Left ventricle myocardium inferior (tissue), 1 donor: ENCODE results near the gene BANP. TPM values are rescaled to one million over a fixed set of nuclear protein-coding genes. Genes with fewer than 3 reads are reported as not detected.
"Not testable (repeated sequence)": the region's sequence is repeated elsewhere in the genome, so short reads cannot be mapped to it uniquely, and the experiment has no call there.

ENCODE experiments used
- DNase-seq: peaks from one replicate; pipeline ENCODE4 v3.0.0-alpha.2; 2020
- H3K27ac ChIP-seq: fragments of 200-600 bp; replicated peaks from 2 replicates; pipeline ENCODE4 v1.8.0; 2021
- H3K27me3 ChIP-seq: fragments of 200-600 bp; 2 replicates; pipeline ENCODE4 v1.8.0; 2021; ENCODE audit warnings: low read depth
- H3K36me3 ChIP-seq: fragments of 200-600 bp; 2 replicates; pipeline ENCODE4 v1.8.0; 2021
- H3K4me1 ChIP-seq: fragments of 200-600 bp; 2 replicates; pipeline ENCODE4 v1.8.0; 2021
- H3K4me3 ChIP-seq: fragments of 200-600 bp; 2 replicates; pipeline ENCODE4 v1.8.0; 2021; ENCODE audit warnings: mild to moderate bottlenecking, moderate library complexity
- H3K9me3 ChIP-seq: fragments of 200-600 bp; replicated peaks from 2 replicates; pipeline ENCODE4 v1.8.0; 2021
- intact Hi-C: fragments of 100-400 bp; cut with micrococcal nuclease; formaldehyde crosslinking; loops from one replicate; pipeline ENCODE4 v1.11.0; 2022
- total RNA-seq: library from RNA; stranded (reverse); fragmentation: NEBNext Ultra II Directional; extraction: Animal tissue kit (Norgen Biotek cat#: 25700); gene quantifications from one replicate; pipeline ENCODE4 v1.2.1, GENCODE V29; 2021
- TF ChIP-seq, protein P1 (sequence below): fragments of 200-600 bp; IDR thresholded peaks from 2 replicates; pipeline ENCODE4 v1.8.0; 2021; ENCODE audit warnings: antibody characterized with exemption, mild to moderate bottlenecking, borderline replicate concordance
- donor health status: DM: no; HTN: yes; CAD: no; lungs with severe emphysema.

The BANP gene
- total RNA-seq, 1 donor from 2014 or later, result 12.6 TPM

DNA sequence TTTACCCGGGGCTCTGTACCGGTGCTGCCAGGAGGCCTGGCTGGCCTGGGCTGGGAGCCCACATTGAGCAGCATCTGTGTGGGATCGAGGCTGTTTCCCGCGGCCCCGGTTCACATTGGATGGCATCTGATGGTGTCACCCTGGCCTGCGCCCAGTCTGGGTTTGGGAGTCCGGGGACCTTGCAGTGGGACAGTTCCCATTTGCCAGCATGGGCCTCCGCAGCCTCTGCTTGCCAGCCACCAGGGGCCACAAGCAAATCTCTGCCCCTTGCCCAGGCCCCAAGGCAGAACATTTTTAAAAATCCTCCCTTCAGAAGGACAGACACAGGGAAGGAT is 64.5 kb downstream of the BANP start:
- Histone ChIP-seq H3K27ac (no peak overlapping the region), H3K36me3 (peaks cover 10% of the 10 kb centered on the region), H3K27me3 (no peaks in the 10 kb centered on the region), H3K9me3 (no peaks in the 10 kb centered on the region), H3K4me1 (peaks cover 5% of the 10 kb centered on the region), H3K4me3 (no peak overlapping the region)
- intact Hi-C loops, result no loop called here
- TF ChIP-seq, protein P1, sequence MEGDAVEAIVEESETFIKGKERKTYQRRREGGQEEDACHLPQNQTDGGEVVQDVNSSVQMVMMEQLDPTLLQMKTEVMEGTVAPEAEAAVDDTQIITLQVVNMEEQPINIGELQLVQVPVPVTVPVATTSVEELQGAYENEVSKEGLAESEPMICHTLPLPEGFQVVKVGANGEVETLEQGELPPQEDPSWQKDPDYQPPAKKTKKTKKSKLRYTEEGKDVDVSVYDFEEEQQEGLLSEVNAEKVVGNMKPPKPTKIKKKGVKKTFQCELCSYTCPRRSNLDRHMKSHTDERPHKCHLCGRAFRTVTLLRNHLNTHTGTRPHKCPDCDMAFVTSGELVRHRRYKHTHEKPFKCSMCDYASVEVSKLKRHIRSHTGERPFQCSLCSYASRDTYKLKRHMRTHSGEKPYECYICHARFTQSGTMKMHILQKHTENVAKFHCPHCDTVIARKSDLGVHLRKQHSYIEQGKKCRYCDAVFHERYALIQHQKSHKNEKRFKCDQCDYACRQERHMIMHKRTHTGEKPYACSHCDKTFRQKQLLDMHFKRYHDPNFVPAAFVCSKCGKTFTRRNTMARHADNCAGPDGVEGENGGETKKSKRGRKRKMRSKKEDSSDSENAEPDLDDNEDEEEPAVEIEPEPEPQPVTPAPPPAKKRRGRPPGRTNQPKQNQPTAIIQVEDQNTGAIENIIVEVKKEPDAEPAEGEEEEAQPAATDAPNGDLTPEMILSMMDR, result no peak
- DNase-seq, result no peak

DNA sequence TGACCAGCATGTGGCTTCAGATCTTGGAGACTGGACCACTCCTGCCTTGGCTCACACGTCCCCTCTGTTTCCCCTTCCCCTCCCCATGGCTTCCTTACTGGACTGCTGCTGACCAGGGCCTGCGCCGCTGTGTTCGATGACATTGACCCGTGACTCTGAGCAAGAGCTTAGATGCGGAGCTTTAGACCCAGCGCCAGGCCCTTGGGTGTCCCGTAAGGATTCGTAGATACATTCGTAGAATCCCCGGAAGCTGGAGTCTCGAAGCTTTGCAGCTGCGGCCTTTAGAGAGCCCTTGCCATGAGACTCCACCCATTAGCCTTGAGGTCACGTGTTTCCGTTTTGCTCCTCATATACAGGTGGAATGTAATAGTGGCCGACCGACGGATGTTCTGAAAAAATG is 65.2 kb downstream of the BANP start:
- H3K27me3 ChIP-seq, H3K4me3 ChIP-seq, H3K36me3 ChIP-seq, H3K27ac ChIP-seq, DNase-seq, intact Hi-C loops, H3K9me3 ChIP-seq, H3K4me1 ChIP-seq: not testable (repeated sequence)

DNA sequence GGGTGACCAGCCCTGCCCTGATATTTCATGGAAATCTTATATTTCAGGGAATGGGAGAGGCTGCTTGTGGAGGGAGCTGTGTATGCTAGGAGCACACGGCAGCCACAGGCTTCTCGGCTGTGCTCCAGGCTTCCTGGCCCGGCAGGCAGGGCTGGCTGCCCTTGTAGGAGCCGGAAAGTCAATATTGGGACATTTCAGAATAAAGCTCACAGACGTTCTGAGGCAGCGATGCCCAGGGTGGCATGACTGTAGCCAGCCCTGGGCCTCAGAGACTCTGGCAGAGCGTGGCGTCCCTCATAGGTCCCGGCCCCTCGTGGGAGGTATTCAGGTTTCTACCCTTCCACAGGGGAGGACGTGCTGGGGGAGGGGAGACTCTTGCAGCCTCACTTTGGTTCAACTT is 65.7 kb downstream of the BANP start:
- intact Hi-C loops, result no loop called here
- Histone ChIP-seq H3K36me3 (peaks cover 8% of the 10 kb centered on the region), H3K4me1 (peaks cover 5% of the 10 kb centered on the region), H3K9me3 (no peaks in the 10 kb centered on the region), H3K4me3 (no peak overlapping the region), H3K27me3 (no peaks in the 10 kb centered on the region), H3K27ac (no peak overlapping the region)
- DNase-seq, result no peak
- TF ChIP-seq, protein P1, result no peak

DNA sequence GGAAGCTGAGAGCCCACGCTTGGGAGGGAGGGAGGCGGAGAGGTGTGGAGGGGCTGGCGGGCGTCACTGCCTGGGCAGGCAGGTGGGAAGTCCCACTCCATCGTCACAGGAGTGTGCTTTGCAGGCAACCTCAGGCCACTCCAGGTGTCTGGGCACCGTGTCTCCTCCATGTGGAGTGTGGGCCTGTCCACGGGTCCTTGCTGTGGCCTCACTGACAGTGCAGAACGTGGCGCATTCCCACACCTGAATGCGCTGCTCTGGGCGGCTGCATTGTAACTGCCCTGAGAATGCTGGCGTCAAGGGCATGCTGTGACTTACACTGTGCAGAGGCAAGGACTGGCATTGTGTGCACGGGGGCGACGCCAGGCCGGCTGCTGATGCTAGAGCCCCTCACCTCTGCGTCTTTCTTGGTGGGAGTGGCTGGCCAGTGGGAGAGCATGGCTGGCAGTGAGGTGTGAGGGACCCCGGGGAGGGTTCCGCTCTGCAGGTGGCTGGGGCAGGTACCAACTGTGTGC is 66.4 kb downstream of the BANP start:
- intact Hi-C loops, result no loop called here
- DNase-seq, result no peak
- Histone ChIP-seq H3K36me3 (peaks cover 10% of the 10 kb centered on the region), H3K9me3 (no peaks in the 10 kb centered on the region), H3K4me3 (no peak overlapping the region), H3K4me1 (peaks cover 5% of the 10 kb centered on the region), H3K27me3 (no peaks in the 10 kb centered on the region), H3K27ac (no peak overlapping the region)
- TF ChIP-seq, protein P1, result no peak

DNA sequence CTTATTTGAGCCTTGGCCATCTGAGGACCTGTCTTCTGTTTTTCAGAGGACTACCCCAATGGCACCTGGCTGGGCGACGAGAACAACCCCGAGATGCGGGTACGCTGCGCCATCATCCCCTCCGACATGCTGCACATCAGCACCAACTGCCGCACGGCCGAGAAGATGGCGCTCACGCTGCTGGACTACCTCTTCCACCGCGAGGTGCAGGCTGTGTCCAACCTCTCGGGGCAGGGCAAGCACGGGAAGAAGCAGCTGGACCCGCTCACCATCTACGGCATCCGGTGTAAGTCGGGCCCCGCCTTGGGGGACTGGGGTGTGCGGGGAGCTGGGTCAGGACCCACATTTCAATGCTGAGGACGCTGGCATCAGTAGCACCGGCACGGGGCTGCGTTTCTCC is 67.1 kb downstream of the BANP start:
- H3K4me3 ChIP-seq, H3K27me3 ChIP-seq, H3K27ac ChIP-seq, H3K9me3 ChIP-seq, intact Hi-C loops, H3K36me3 ChIP-seq, H3K4me1 ChIP-seq, DNase-seq: not testable (repeated sequence)

DNA sequence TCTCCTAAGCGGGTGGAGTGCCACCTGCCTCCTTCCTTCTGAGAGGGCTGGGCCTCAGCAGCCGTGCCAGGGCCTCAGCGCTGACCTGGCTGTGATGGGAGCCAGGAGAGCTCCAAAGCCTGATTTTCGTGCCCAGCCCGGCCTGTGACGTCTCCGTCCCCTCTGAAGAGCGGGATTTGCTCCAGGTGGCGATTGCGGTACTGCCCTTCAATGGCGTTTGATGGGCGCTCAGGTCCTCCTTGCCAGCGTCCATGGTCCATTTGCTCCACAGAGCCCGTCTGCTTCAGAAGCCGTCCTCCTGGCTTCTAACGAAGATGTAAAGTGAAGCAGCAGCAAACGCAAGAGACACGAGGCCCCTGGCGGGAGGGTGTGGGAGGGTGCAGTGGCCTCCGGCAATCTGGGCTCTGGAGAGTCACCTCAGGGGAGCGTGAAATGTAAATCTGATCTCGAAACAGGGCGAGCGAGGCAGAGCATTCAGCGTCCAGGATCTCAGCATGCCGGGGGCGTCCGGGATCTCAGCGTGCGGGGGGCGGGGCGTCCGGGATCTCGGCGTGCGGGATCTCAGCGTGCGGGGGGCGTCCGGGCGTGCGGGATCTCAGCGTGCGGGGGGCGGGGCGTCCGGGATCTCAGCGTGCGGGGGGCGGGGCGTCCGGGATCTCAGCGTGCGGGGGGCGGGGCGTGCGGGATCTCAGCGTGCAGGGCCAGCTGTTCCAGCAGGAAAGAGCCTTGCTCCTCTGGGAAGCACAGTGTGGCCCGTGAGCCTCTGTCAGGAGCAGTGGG is 68.0 kb downstream of the BANP start:
- not testable (repeated sequence) for H3K27ac ChIP-seq, DNase-seq, H3K4me1 ChIP-seq

DNA sequence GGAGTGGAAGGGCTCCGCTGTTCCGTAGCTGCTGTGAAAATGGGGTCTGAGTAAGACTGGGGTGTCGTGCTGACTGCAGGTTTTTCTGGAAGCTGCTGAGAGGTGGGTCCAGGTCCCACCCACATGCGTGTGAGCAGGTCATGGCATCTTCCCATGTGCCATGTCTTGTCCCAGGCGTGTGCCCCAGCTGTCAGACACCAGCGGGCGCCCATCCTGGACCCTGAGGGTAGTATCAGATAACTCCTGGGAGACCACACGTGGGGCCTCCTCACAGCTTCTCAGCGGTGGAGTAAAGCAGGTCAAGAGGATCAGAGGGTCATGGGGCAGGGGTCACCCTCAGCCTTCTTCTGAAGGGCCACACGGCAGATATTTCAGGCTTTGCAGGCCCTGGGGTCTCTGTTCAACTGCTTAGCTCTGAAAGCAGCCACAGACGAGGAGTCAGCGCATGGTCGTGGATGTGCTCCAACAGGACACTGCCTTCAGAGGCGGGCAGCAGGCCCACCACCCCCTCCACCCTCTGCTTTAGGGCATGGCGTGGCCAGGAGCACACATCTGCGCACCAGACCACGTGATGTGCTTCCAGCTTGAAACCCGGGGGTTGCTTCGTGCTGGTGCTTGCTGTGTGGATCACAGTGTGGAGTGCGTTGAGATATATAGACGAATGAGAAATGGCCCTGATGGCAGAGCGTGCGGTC is 68.7 kb downstream of the BANP start:
- H3K27ac ChIP-seq, result no peak overlapping the region
- H3K4me1 ChIP-seq, result peaks cover 3% of the 10 kb centered on the region
- no peak overlapping the region for H3K4me3 ChIP-seq
- no peak for DNase-seq
- H3K27me3 ChIP-seq, result no peaks in the 10 kb centered on the region
- intact Hi-C loops, result no loop called here
- TF ChIP-seq, protein P1, result no peak
- peaks cover 7% of the 10 kb centered on the region for H3K36me3 ChIP-seq
- no peaks in the 10 kb centered on the region for H3K9me3 ChIP-seq

More for the DNA sequence above, 68.0 kb downstream of the BANP start:
- H3K27me3 ChIP-seq, intact Hi-C loops, H3K36me3 ChIP-seq, H3K9me3 ChIP-seq, H3K4me3 ChIP-seq: not testable (repeated sequence)
